ENCODE measurements around the gene CETN1.

DNA sequence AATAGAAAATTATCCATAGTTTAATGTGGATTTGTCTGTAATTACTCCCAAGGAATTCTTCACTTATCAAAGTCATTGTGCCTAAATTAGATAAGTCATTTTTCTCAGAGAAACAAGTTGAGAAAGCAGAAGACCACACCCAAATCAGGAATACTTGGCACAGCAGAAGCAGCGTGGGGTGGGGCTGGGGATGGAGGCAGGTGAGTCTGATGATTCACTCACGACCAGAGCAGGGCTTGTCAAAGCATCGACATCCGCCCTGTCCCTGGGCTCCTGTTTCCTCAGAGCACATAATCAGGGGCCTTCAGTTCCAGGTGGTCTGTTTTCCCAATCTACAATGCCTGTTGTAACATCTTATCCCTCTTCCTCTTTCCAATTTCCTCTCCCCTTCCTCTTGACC is 48.2 kb upstream of the CETN1 start:
- TF ChIP-seq, protein P1, sequence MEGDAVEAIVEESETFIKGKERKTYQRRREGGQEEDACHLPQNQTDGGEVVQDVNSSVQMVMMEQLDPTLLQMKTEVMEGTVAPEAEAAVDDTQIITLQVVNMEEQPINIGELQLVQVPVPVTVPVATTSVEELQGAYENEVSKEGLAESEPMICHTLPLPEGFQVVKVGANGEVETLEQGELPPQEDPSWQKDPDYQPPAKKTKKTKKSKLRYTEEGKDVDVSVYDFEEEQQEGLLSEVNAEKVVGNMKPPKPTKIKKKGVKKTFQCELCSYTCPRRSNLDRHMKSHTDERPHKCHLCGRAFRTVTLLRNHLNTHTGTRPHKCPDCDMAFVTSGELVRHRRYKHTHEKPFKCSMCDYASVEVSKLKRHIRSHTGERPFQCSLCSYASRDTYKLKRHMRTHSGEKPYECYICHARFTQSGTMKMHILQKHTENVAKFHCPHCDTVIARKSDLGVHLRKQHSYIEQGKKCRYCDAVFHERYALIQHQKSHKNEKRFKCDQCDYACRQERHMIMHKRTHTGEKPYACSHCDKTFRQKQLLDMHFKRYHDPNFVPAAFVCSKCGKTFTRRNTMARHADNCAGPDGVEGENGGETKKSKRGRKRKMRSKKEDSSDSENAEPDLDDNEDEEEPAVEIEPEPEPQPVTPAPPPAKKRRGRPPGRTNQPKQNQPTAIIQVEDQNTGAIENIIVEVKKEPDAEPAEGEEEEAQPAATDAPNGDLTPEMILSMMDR (IDR thresholded peaks at IDR 0.05), result no peak
- no peak for TF ChIP-seq POLR2AphosphoS5 (IDR thresholded peaks at IDR 0.05)
- no peak for TF ChIP-seq EP300 (IDR thresholded peaks at IDR 0.05)
